Glutamatergic neuron (in vitro differentiated cells): ENCODE measurements around the gene ZNF697. TPM values are rescaled to one million over a fixed set of nuclear protein-coding genes. Genes with fewer than 3 reads are reported as not detected.

ENCODE experiments used
- DNase-seq: peaks from one replicate; pipeline ENCODE4 v3.0.0; 2022
- H3K27ac Mint-ChIP-seq: one replicate; pipeline ENCODE4 v1.8.0; 2020; ENCODE audit warnings: mild to moderate bottlenecking, mixed read lengths, inconsistent platforms; ENCODE audit not compliant: unreplicated experiment
- H3K27me3 Mint-ChIP-seq: one replicate; pipeline ENCODE4 v1.8.0; 2020; ENCODE audit warnings: mild to moderate bottlenecking, moderate library complexity, mixed read lengths, inconsistent platforms; ENCODE audit not compliant: unreplicated experiment
- H3K36me3 Mint-ChIP-seq: one replicate; pipeline ENCODE4 v1.8.0; 2020; ENCODE audit warnings: mild to moderate bottlenecking, mixed read lengths, inconsistent platforms; ENCODE audit not compliant: unreplicated experiment
- H3K4me1 Mint-ChIP-seq: one replicate; pipeline ENCODE4 v1.8.0; 2020; ENCODE audit warnings: mild to moderate bottlenecking, low read depth, mixed read lengths, inconsistent platforms; ENCODE audit not compliant: unreplicated experiment
- H3K4me3 Mint-ChIP-seq: one replicate; pipeline ENCODE4 v1.8.0; 2020; ENCODE audit warnings: mild to moderate bottlenecking, mixed read lengths, inconsistent platforms; ENCODE audit not compliant: unreplicated experiment
- H3K9me3 Mint-ChIP-seq: one replicate; pipeline ENCODE4 v1.8.0; 2020; ENCODE audit warnings: mild to moderate bottlenecking, moderate library complexity, mixed read lengths, inconsistent platforms; ENCODE audit not compliant: unreplicated experiment
- CTCF ChIP-seq: fragments of 200-600 bp; sonication (generic); IDR thresholded peaks from one replicate; pipeline ENCODE4 v1.5.0; 2021; ENCODE audit not compliant: partially characterized antibody, unreplicated experiment
- total RNA-seq: library from RNA; stranded (reverse); fragmentation: NEBNext Ultra II Directional; extraction: Animal tissue kit (Norgen Biotek cat#: 25700); gene quantifications from one replicate; pipeline ENCODE4 v1.2.1, GENCODE V29; 2021; ENCODE audit not compliant: unreplicated experiment

Gene ZNF697
- total RNA-seq, 1 donor from 2014 or later: 41.9 TPM

- TF ChIP-seq CTCF: no peak
- Mint-ChIP-seq H3K36me3 (no peaks in the 10 kb centered on the region), H3K4me3 (no peak overlapping the region), H3K27ac (no peak overlapping the region), H3K4me1 (no peaks in the 10 kb centered on the region), H3K27me3 (no peaks in the 10 kb centered on the region), H3K9me3 (no peaks in the 10 kb centered on the region)
- no peak for DNase-seq
Measured at GRCh38 chr1:119687434-119688079, 39.5 kb upstream of the ZNF697 start.

GRCh38 chr1:119686661-119687060, 38.6 kb upstream of the ZNF697 start:
- Mint-ChIP-seq H3K36me3 (no peaks in the 10 kb centered on the region), H3K4me3 (no peak overlapping the region), H3K27me3 (no peaks in the 10 kb centered on the region), H3K4me1 (no peaks in the 10 kb centered on the region), H3K9me3 (no peaks in the 10 kb centered on the region), H3K27ac (no peak overlapping the region)
- no peak for TF ChIP-seq CTCF
- DNase-seq: no peak

GRCh38 chr1:119683893-119684292, 35.8 kb upstream of the ZNF697 start:
- no peak for TF ChIP-seq CTCF
- no peak overlapping the region for H3K27ac Mint-ChIP-seq
- H3K27me3 Mint-ChIP-seq: no peaks in the 10 kb centered on the region
- DNase-seq: no peak
- no peaks in the 10 kb centered on the region for H3K4me1 Mint-ChIP-seq
- no peak overlapping the region for H3K4me3 Mint-ChIP-seq
- H3K9me3 Mint-ChIP-seq: no peaks in the 10 kb centered on the region
- H3K36me3 Mint-ChIP-seq: no peaks in the 10 kb centered on the region

GRCh38 chr1:119682141-119682540, 34.1 kb upstream of the ZNF697 start:
- Mint-ChIP-seq H3K27me3 (no peaks in the 10 kb centered on the region), H3K4me1 (no peaks in the 10 kb centered on the region), H3K9me3 (no peaks in the 10 kb centered on the region), H3K36me3 (no peaks in the 10 kb centered on the region), H3K4me3 (no peak overlapping the region), H3K27ac (no peak overlapping the region)
- no peak for TF ChIP-seq CTCF
- no peak for DNase-seq

GRCh38 chr1:119681560-119681959, 33.5 kb upstream of the ZNF697 start:
- TF ChIP-seq CTCF: no peak
- no peak overlapping the region for H3K27ac Mint-ChIP-seq
- no peaks in the 10 kb centered on the region for H3K27me3 Mint-ChIP-seq
- no peak for DNase-seq
- no peaks in the 10 kb centered on the region for H3K4me1 Mint-ChIP-seq
- no peaks in the 10 kb centered on the region for H3K9me3 Mint-ChIP-seq
- H3K36me3 Mint-ChIP-seq: no peaks in the 10 kb centered on the region
- no peak overlapping the region for H3K4me3 Mint-ChIP-seq
